LoVo (cell line): Measurements from ENCODE around the gene RIMKLB.
"Not testable (repeated sequence)": the region's sequence is repeated elsewhere in the genome, so short reads cannot be mapped to it uniquely, and the experiment has no call there.

Experiments used
- DNase-seq: peaks from one replicate; pipeline ENCODE4 v3.0.0-alpha.2; 2016; ENCODE audit warnings: low spot score

RIMKLB gene

GRCh38 chr12:8779862-8780261 is 82.1 kb downstream of the RIMKLB start:
- DNase-seq, result no peak

GRCh38 chr12:8780389-8780788 is 82.6 kb downstream of the RIMKLB start:
- peak; percentile 36 for DNase-seq

DNA sequence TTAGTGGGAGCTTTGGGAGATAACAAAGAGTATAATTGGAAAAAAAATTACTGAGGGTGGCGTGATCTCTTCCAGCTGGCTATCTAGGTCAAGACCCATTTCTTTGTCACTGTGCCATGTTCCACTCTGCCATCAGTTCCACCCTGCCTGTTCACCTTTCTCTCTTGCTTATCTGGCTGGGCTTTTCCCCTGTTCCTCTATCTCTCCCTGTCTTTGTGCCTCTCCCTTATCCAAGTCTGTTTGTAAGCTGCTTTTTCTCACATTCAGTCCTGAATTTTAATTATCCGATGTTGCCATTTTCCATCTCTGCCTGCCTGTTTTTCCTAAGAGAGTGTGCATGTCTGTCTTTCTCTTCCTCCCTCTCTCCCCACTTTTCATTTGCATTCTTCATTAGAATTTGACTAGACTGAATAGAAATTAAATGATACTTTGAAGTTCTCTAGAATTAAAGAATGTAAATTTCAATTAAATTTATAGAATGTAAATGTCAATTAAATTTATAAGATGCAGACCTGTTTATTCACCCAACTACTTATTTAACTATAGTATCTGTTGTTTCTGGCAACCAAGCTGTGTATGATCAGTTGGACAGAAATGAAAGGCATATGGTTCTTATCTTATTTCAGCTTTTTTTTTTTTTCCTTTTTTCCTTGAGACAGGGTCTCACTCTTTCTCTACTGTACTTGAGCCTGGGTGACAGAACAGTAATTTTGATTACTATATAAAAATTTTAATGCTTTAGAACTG is 83.8 kb downstream of the RIMKLB start:
- DNase-seq, result no peak

DNA sequence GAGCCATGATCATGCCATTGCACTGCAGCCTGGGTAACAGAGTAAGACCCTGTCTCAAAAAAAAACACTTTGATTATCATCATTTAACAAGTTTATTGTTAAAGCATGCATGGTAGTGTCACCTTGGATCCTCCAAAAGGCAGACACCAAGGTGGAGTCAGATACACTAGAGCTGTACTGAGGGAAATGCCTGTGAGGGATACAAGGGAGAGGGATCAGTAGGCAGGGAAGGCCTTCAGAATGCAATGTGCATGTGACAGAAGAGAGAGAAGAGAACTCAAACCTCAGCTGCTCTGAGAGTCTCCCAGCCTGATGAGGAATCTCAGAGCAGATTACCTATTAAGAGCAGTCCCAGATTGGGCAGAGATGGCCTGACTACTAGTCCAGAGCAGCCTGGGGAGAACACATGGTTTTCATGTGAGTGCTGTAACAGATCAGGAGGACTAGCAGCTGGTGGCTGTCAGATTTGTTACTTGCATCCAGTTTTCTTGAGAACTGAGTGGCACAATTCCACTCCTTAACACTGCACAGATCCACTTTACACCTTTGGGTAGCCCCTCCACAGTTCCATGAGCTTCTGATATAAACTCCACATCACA is 86.6 kb downstream of the RIMKLB start:
- DNase-seq, result no peak

- no peak for DNase-seq
Measured at GRCh38 chr12:8785499-8785898, 87.7 kb downstream of the RIMKLB start.

GRCh38 chr12:8787206-8787605 is 89.4 kb downstream of the RIMKLB start:
- DNase-seq, result not testable (repeated sequence)

GRCh38 chr12:8788706-8789105 is 90.9 kb downstream of the RIMKLB start:
- DNase-seq, result not testable (repeated sequence)

GRCh38 chr12:8789341-8790013 is 91.7 kb downstream of the RIMKLB start:
- not testable (repeated sequence) for DNase-seq

DNA sequence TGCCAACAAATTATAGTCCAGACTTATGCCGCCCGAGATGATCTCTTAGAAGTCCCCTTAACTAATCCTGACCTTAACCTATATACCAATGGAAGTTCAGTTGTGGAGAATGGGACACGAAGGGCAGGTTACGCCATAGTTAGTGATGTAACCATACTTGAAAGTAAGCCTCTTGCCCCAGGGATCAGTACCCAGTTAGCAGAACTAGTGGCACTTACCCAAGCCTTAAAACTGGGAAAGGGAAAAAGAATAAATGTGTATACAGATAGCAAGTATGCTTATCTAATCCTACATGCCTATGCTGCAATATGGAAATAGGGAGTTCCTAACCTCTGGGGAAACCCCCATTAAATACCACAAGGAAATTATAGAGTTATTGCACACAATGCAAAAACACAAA is 95.4 kb downstream of the RIMKLB start:
- DNase-seq, result not testable (repeated sequence)

DNA sequence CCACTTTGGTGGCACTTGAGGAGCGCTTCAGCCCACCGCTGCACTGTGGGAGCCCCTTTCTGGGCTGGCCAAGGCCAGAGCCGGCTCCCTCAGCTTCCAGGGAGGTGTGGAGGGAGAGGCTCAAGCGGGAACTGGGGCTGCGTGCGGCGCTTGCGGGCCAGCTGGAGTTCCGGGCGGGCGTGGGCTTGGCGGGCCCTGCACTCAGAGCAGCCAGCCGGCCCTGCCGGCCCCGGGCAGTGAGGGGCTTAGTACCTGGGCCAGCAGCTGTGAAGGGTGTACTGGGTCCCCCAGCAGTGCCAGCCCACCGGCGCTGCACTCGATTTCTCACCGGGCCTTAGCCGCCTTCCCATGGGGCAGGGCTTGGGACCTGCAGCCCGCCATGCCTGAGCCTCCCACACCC is 96.8 kb downstream of the RIMKLB start:
- not testable (repeated sequence) for DNase-seq

- DNase-seq, result no peak
Measured at GRCh38 chr12:8796831-8797626, 99.2 kb downstream of the RIMKLB start.

DNA sequence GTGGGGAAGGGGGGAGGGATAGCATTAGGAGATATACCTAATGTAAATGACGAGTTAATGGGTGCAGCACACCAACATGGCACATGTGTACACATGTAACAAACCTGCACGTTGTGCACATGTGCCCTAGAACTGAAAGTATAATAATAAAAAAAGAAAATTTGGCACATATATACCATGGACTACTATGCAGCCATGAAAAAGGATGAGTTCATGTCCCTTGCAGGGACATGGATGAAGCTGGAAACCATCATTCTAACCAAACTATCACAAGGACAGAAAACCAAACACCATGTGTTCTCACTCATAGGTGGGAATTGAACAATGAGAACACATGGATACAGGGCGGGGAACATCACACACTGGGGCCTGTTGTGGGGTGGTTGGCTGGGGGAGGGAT is 103.4 kb downstream of the RIMKLB start:
- DNase-seq, result not testable (repeated sequence)

DNA sequence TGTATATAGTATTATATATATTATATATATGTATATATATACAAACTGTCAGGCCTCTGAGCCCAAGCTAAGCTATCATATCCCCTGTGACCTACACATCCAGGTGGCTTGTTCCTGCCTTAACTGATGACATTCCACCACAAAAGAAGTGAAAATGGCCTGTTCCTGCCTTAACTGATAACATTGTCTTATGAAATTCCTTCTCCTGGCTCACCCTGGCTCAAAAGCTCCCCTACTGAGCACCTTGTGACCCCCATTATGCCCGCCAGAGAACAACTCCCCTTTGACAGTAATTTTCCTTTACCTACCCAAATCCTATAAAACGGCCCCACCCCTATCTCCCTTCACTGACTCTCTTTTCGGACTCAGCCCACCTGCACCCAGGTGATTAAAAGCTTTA is 107.0 kb downstream of the RIMKLB start:
- not testable (repeated sequence) for DNase-seq

- DNase-seq, result not testable (repeated sequence)
Measured at GRCh38 chr12:8805487-8805886, 107.7 kb downstream of the RIMKLB start.

DNA sequence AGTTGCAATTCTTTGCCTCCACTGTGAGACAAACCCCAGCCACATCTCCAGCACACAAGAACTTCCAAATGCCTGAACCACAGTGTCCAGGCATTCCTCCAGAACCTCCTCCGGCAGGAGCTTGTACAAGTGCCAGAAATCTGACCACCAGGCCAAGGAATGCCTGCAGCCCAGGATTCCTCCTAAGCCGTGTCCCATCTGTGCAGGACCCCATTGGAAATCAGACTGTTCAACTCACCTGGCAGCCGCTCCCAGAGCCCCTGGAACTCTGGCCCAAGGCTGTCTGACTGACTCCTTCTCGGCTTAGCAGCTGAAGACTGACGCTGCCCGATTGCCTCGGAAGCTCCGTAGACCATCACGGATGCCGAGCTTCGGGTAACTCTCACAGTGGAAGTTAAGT is 109.3 kb downstream of the RIMKLB start:
- not testable (repeated sequence) for DNase-seq

- DNase-seq, result not testable (repeated sequence)
Measured at GRCh38 chr12:8810112-8810511, 112.3 kb downstream of the RIMKLB start.

- no peak for DNase-seq
Measured at GRCh38 chr12:8813572-8814357, 116.0 kb downstream of the RIMKLB start.

GRCh38 chr12:8816448-8817050 is 118.8 kb downstream of the RIMKLB start:
- no peak for DNase-seq

- DNase-seq, result no peak
Measured at GRCh38 chr12:8817856-8818255, 120.1 kb downstream of the RIMKLB start.

GRCh38 chr12:8818526-8818925 is 120.7 kb downstream of the RIMKLB start:
- DNase-seq, result no peak

DNA sequence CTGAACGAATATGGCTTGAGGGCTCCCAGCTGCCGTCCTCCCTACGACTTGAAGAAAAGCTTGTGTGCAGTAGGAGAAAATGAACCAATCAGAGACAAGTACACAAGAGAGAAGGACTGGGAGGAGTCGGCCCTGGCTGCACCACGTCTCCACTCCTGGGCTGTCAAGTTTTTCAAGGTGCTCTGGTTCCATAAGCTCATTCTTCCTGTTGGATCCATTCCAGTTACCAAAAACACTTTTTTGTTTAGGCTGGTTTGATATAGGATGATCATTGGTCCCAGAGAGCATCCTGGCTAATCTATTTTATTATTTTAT is 121.8 kb downstream of the RIMKLB start:
- DNase-seq, result no peak
